SJSA1 (cell line): ENCODE data around the gene ZC3H6. TPM values are rescaled to one million over a fixed set of nuclear protein-coding genes. Genes with fewer than 3 reads are reported as not detected.
"Not testable (repeated sequence)": the region's sequence is repeated elsewhere in the genome, so short reads cannot be mapped to it uniquely, and the experiment has no call there.

Experiments used
- DNase-seq, 2 experiments: peaks; one replicate each; pipeline ENCODE4 v3.0.0-alpha.2; 2015 to 2020; ENCODE audit warnings: low spot score in 2 of 2, low read depth in 1 of 2
- H3K27ac ChIP-seq: fragments of 250-450 bp; sonication (Bioruptor Pico); 2 replicates; pipeline ENCODE4 v1.5.1; 2020; ENCODE audit warnings: mild to moderate bottlenecking, moderate library complexity
- H3K27me3 ChIP-seq: fragments of 250-450 bp; sonication (Bioruptor Pico); replicated peaks from 2 replicates; pipeline ENCODE4 v1.5.1; 2020; ENCODE audit warnings: mild to moderate bottlenecking, moderate library complexity
- H3K36me3 ChIP-seq: fragments of 250-450 bp; sonication (Bioruptor Pico); 2 replicates; pipeline ENCODE4 v1.5.1; 2020; ENCODE audit warnings: mild to moderate bottlenecking
- H3K4me1 ChIP-seq: fragments of 250-450 bp; sonication (Bioruptor Pico); replicated peaks from 2 replicates; pipeline ENCODE4 v1.6.1; 2021; ENCODE audit warnings: mild to moderate bottlenecking
- H3K4me3 ChIP-seq: fragments of 250-450 bp; sonication (Bioruptor Pico); 2 replicates; pipeline ENCODE4 v1.5.1; 2020; ENCODE audit warnings: mild to moderate bottlenecking
- H3K9me3 ChIP-seq: fragments of 250-450 bp; sonication (Bioruptor Pico); replicated peaks from 2 replicates; pipeline ENCODE4 v1.5.1; 2020; ENCODE audit warnings: mild to moderate bottlenecking
- total RNA-seq: library from RNA; depleted of rRNA; stranded (reverse); fragments of >200 nt; shearing (Covaris generic); gene quantifications from 2 replicates; pipeline ENCODE4 v1.2.3, GENCODE V29; 2014; rRNA removed

ZC3H6 gene
- total RNA-seq, 1 experiment from 2014 or later: 5.6 TPM

GRCh38 chr2:112354335-112354734, 78.9 kb downstream of the ZC3H6 start:
- not testable (repeated sequence) for H3K27ac ChIP-seq, DNase-seq, H3K36me3 ChIP-seq, H3K4me1 ChIP-seq, H3K4me3 ChIP-seq, H3K27me3 ChIP-seq, H3K9me3 ChIP-seq

GRCh38 chr2:112360055-112360454, 84.7 kb downstream of the ZC3H6 start:
- H3K27me3 ChIP-seq, H3K4me1 ChIP-seq, H3K4me3 ChIP-seq, DNase-seq, H3K9me3 ChIP-seq, H3K36me3 ChIP-seq, H3K27ac ChIP-seq: not testable (repeated sequence)

Other genes with a start within 250 kb of the ZC3H6 start
- 32.5 and 53.0 TPM in 2 replicates for gene TMEM87B, start 220.3 kb upstream of the ZC3H6 start, total RNA-seq
- not detected in 2 replicates for gene FBLN7, start 137.2 kb upstream of the ZC3H6 start, total RNA-seq
- 5.7 and 54.2 TPM in 2 replicates for gene ZC3H8, start 20.6 kb upstream of the ZC3H6 start, total RNA-seq
- 1.4 and 5.5 TPM in 2 replicates for gene RGPD8, start 158.0 kb downstream of the ZC3H6 start, total RNA-seq
- 33.7 and 47.7 TPM in 2 replicates for gene TTL, start 206.6 kb downstream of the ZC3H6 start, total RNA-seq